KMS-11 (cell line): ENCODE measurements around the gene OR5B12.

Experiments used
- H2AFZ ChIP-seq: fragments of 200-600 bp; sonication (generic); 2 replicates; pipeline ENCODE4 v1.6.1; 2016; ENCODE audit warnings: antibody characterized with exemption, mixed run types, low read depth
- H3K27ac ChIP-seq: fragments of 200-600 bp; sonication (generic); 2 replicates; pipeline ENCODE4 v1.6.1; 2016; ENCODE audit warnings: mild to moderate bottlenecking, mixed run types
- H3K27me3 ChIP-seq: fragments of 200-600 bp; sonication (generic); 2 replicates; pipeline ENCODE4 v1.6.1; 2017; ENCODE audit warnings: mild to moderate bottlenecking, low read depth, mixed run types, moderate library complexity; ENCODE audit not compliant: insufficient read depth
- H3K36me3 ChIP-seq: fragments of 200-600 bp; sonication (generic); 2 replicates; pipeline ENCODE4 v1.6.1; 2017; ENCODE audit warnings: mild to moderate bottlenecking, mixed run types; ENCODE audit not compliant: insufficient read depth
- H3K4me1 ChIP-seq: fragments of 200-600 bp; sonication (generic); 2 replicates; pipeline ENCODE4 v1.6.1; 2016; ENCODE audit warnings: mild to moderate bottlenecking, low read depth, mixed run types; ENCODE audit not compliant: poor library complexity, severe bottlenecking
- H3K4me2 ChIP-seq: fragments of 200-600 bp; sonication (generic); 2 replicates; pipeline ENCODE4 v1.7.0; 2016; ENCODE audit warnings: mild to moderate bottlenecking, mixed run types
- H3K4me3 ChIP-seq: fragments of 200-600 bp; sonication (generic); IDR thresholded peaks from 2 replicates; pipeline ENCODE4 v1.6.1; 2017; ENCODE audit warnings: low read depth, low read length, mixed read lengths; ENCODE audit not compliant: insufficient read depth
- H3K79me2 ChIP-seq: fragments of 200-600 bp; sonication (generic); 2 replicates; pipeline ENCODE4 v1.6.1; 2016; ENCODE audit warnings: low read depth, mixed run types; ENCODE audit not compliant: insufficient read depth
- H3K9ac ChIP-seq: fragments of 200-600 bp; sonication (generic); 2 replicates; pipeline ENCODE4 v1.6.1; 2016; ENCODE audit warnings: mild to moderate bottlenecking, mixed run types
- H4K20me1 ChIP-seq: fragments of 200-600 bp; sonication (generic); 2 replicates; pipeline ENCODE4 v1.6.1; 2016; ENCODE audit warnings: mild to moderate bottlenecking, mixed run types; ENCODE audit not compliant: insufficient read depth
- TF ChIP-seq, protein P1 (sequence below): fragments of 200-600 bp; sonication (generic); conservative IDR thresholded peaks from 2 replicates; pipeline ENCODE4 v1.6.1; 2017; ENCODE audit warnings: low read depth, mild to moderate bottlenecking, antibody characterized with exemption, low read length, moderate library complexity, mixed read lengths

The OR5B12 gene

DNA sequence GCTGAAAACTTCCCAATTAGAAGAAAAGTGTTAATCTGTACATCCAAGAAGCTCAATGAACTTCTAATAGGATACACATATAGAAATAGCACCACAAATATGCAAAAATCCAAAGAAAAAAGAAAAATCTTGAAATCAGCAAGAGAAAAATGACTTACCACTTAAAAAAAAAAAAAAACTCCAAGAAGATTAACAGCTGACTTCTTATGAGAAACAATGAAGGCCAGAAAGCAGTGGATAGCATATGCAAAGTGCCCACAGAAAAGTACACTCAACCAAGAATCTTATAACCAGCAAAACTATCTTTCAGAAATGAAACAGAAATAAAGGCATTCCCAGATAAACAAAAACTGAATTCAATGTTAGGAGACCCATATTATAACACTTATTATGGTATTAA, 29.9 kb upstream of the OR5B12 start:
- TF ChIP-seq, protein P1, sequence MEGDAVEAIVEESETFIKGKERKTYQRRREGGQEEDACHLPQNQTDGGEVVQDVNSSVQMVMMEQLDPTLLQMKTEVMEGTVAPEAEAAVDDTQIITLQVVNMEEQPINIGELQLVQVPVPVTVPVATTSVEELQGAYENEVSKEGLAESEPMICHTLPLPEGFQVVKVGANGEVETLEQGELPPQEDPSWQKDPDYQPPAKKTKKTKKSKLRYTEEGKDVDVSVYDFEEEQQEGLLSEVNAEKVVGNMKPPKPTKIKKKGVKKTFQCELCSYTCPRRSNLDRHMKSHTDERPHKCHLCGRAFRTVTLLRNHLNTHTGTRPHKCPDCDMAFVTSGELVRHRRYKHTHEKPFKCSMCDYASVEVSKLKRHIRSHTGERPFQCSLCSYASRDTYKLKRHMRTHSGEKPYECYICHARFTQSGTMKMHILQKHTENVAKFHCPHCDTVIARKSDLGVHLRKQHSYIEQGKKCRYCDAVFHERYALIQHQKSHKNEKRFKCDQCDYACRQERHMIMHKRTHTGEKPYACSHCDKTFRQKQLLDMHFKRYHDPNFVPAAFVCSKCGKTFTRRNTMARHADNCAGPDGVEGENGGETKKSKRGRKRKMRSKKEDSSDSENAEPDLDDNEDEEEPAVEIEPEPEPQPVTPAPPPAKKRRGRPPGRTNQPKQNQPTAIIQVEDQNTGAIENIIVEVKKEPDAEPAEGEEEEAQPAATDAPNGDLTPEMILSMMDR: no peak
- Histone ChIP-seq H3K79me2 (no peaks in the 10 kb centered on the region), H3K4me2 (no peak overlapping the region), H2AFZ (no peak overlapping the region), H4K20me1 (no peaks in the 10 kb centered on the region), H3K36me3 (no peaks in the 10 kb centered on the region), H3K4me1 (no peaks in the 10 kb centered on the region), H3K4me3 (no peak overlapping the region), H3K27me3 (no peaks in the 10 kb centered on the region), H3K9ac (no peak overlapping the region), H3K27ac (no peak overlapping the region)

DNA sequence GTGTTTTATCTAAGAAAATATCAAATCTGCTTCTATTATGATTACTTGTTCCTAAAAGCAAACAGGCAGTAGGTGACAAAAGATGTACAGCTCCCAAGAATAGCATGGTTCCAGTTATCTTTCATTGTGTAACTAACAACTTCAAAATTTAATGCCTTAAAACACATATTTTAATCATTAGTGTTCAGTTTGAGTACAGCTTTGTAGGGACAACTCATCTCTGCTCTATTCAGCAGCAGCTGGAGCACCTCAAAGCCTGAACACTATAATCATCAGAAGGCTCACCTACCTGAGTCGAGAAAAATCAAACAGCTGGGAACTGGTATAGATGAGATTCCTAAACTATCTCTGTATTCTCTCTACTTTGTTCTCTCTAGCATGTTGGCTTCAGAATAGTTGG, 24.3 kb upstream of the OR5B12 start:
- Histone ChIP-seq H3K36me3 (no peaks in the 10 kb centered on the region), H3K9ac (no peak overlapping the region), H2AFZ (no peak overlapping the region), H4K20me1 (no peaks in the 10 kb centered on the region), H3K27ac (no peak overlapping the region), H3K79me2 (no peaks in the 10 kb centered on the region), H3K4me3 (no peak overlapping the region), H3K4me2 (no peak overlapping the region), H3K27me3 (no peaks in the 10 kb centered on the region), H3K4me1 (no peaks in the 10 kb centered on the region)
- TF ChIP-seq, protein P1: no peak

DNA sequence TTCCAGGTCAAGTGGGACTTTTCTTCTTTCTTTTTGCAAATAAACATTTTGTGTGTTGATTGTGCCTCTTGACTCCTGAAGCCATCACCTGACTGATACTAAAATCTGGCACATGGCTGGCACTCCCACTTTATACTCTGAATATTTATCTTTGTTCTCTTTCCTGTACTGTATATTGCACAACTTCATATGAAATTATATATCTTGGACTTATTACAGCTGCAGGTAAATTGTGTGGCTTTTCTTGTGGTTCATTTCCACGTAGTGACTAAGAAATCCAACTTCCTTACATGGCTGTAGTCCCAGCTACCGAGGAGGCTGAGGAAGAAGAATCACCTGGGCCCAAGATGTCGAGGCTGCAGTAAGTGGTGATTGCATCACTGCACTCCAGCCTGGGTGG, 23.7 kb upstream of the OR5B12 start:
- Histone ChIP-seq H3K9ac (no peak overlapping the region), H3K4me1 (no peaks in the 10 kb centered on the region), H2AFZ (no peak overlapping the region), H3K36me3 (no peaks in the 10 kb centered on the region), H3K27me3 (no peaks in the 10 kb centered on the region), H4K20me1 (no peaks in the 10 kb centered on the region), H3K4me2 (no peak overlapping the region), H3K4me3 (no peak overlapping the region), H3K27ac (no peak overlapping the region), H3K79me2 (no peaks in the 10 kb centered on the region)
- TF ChIP-seq, protein P1: no peak

DNA sequence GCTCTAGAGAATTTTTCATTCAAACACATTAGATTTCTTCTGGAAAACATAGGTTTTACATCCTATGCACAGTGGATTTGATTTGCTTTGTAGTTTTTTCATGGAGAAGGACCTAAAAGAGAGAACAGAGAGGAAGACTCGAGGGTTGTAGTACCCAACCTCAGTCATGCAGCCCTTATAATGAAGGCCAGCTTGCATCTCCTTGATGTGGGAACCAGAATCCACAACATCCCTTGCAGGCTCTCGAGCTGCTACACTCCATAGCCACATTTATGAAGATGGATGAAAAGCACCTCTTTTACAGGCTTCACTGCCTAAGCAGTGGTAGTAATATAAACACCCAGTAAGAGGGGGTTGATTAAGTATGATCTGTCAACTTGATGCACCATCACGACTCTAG, 9.5 kb upstream of the OR5B12 start:
- Histone ChIP-seq H3K9ac (no peak overlapping the region), H3K4me3 (no peak overlapping the region), H4K20me1 (no peaks in the 10 kb centered on the region), H2AFZ (no peak overlapping the region), H3K4me1 (no peaks in the 10 kb centered on the region), H3K27me3 (no peaks in the 10 kb centered on the region), H3K79me2 (no peaks in the 10 kb centered on the region), H3K36me3 (no peaks in the 10 kb centered on the region), H3K27ac (no peak overlapping the region), H3K4me2 (no peak overlapping the region)
- TF ChIP-seq, protein P1: no peak

DNA sequence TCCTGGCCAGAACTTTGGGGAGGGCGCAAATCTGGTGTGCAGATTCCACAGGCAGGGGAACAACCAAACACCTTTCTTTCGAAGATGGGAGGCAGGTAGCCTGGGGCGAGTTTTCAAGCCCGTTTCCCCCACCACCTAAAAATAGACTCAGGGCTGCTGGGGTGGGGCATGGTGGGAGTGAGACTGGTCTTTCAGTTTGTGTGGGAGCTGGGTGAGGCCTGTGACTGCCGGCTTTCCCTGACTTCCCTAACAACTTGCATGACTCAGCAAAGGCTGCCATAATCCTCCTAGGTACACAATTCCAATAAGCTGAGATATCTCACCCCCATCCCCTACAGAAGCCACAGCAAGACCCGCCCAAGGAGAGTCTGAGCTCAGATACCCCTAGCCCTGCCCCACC, 4.3 kb upstream of the OR5B12 start:
- no peaks in the 10 kb centered on the region for H3K79me2 ChIP-seq
- H3K4me2 ChIP-seq: no peak overlapping the region
- no peaks in the 10 kb centered on the region for H3K27me3 ChIP-seq
- no peak overlapping the region for H3K27ac ChIP-seq
- H2AFZ ChIP-seq: no peak overlapping the region
- TF ChIP-seq, protein P1: no peak
- H3K4me3 ChIP-seq: no peak overlapping the region
- H3K9ac ChIP-seq: no peak overlapping the region
- H4K20me1 ChIP-seq: no peaks in the 10 kb centered on the region
- H3K36me3 ChIP-seq: no peaks in the 10 kb centered on the region
- no peaks in the 10 kb centered on the region for H3K4me1 ChIP-seq
